Testis (tissue), 2 donors: Measurements from ENCODE around the gene EDIL3.

Source experiments
- POLR2A ChIP-seq: fragments of 450-650 bp; IDR thresholded peaks from one replicate; pipeline ENCODE4 v1.6.1; 2017; ENCODE audit warnings: antibody characterized with exemption, mild to moderate bottlenecking, moderate library complexity
- TF ChIP-seq, protein P1 (sequence below), 3 experiments: fragments of 450-650 bp in 2 of 3; fragments of 200-600 bp in 1 of 3; sonication (generic) in 1 of 3; IDR thresholded peaks; one replicate each; pipeline ENCODE4 v1.5.1; 2016 to 2019; ENCODE audit warnings: antibody characterized with exemption in 3 of 3, mild to moderate bottlenecking in 2 of 3, moderate library complexity in 1 of 3

DNA sequence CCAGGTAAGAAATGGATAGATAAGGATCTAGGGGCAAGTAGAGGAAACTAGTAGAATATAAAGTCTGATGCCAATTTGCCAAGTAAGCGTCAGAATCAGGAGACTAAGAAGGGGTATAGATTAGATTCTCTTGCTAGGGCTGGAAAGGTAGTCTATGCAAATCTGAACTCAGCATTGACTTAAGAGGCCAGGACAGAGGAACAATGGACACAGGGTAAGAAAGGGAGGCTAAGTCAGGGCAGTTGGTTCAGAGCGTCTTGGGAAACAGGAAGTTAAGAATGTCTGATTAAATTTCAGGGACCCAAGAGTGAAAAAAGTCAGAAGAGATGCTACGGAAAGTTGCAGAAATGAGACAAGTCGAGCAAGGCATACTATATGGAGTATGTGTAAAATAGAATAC, 400.8 kb downstream of the EDIL3 start:
- TF ChIP-seq, protein P1, sequence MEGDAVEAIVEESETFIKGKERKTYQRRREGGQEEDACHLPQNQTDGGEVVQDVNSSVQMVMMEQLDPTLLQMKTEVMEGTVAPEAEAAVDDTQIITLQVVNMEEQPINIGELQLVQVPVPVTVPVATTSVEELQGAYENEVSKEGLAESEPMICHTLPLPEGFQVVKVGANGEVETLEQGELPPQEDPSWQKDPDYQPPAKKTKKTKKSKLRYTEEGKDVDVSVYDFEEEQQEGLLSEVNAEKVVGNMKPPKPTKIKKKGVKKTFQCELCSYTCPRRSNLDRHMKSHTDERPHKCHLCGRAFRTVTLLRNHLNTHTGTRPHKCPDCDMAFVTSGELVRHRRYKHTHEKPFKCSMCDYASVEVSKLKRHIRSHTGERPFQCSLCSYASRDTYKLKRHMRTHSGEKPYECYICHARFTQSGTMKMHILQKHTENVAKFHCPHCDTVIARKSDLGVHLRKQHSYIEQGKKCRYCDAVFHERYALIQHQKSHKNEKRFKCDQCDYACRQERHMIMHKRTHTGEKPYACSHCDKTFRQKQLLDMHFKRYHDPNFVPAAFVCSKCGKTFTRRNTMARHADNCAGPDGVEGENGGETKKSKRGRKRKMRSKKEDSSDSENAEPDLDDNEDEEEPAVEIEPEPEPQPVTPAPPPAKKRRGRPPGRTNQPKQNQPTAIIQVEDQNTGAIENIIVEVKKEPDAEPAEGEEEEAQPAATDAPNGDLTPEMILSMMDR (IDR thresholded peaks at IDR 0.05): no peak
- TF ChIP-seq POLR2A: no peak
